GM12875 (cell line): ENCODE data around the gene WWOX.

Experiments
- H3K4me3 ChIP-seq: one replicate; pipeline ENCODE4 v1.5.1; 2011; ENCODE audit warnings: low read depth, low read length, control low read depth
- TF ChIP-seq, protein P1 (sequence below): IDR thresholded peaks from 2 replicates; pipeline ENCODE4 v1.5.1; 2011; ENCODE audit warnings: low read depth, mild to moderate bottlenecking, control low read depth, inconsistent platforms, low read length, moderate library complexity, borderline replicate concordance; ENCODE audit not compliant: insufficient read depth

Gene WWOX

DNA sequence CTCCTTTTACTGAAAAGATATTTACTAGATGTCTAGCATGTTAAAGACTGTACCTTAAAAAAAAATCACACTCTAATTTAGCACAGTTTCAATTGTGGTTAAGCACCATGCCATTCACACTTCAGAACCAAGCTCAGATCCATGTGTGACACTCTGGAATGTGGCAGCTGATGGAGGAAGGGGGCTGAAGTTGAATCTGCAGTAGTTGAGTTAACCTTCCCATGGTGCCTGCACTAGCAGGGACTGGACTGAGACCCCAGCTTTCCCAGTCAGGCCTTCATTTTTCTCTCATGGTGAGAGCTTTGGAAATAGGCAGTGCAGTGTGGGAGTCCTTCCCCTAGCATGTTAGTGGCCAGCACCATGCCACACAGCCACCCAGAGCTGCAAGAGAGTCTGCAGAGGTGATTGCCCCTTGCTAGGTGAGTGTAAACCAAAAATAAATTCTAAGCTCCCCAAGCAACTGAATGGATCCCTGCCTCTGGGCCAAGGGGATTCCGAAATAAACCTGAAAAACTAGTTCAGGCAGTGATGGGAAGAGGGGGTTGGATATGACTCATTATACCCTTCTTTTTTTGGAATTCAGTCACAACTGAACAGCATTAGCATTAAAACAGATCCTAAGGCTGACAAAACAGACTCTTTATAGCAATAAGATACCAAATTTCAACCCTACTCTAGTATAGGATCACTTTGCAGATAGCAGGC, 208.5 kb downstream of the WWOX start:
- TF ChIP-seq, protein P1, sequence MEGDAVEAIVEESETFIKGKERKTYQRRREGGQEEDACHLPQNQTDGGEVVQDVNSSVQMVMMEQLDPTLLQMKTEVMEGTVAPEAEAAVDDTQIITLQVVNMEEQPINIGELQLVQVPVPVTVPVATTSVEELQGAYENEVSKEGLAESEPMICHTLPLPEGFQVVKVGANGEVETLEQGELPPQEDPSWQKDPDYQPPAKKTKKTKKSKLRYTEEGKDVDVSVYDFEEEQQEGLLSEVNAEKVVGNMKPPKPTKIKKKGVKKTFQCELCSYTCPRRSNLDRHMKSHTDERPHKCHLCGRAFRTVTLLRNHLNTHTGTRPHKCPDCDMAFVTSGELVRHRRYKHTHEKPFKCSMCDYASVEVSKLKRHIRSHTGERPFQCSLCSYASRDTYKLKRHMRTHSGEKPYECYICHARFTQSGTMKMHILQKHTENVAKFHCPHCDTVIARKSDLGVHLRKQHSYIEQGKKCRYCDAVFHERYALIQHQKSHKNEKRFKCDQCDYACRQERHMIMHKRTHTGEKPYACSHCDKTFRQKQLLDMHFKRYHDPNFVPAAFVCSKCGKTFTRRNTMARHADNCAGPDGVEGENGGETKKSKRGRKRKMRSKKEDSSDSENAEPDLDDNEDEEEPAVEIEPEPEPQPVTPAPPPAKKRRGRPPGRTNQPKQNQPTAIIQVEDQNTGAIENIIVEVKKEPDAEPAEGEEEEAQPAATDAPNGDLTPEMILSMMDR, result no peak
- no peak overlapping the region for H3K4me3 ChIP-seq

DNA sequence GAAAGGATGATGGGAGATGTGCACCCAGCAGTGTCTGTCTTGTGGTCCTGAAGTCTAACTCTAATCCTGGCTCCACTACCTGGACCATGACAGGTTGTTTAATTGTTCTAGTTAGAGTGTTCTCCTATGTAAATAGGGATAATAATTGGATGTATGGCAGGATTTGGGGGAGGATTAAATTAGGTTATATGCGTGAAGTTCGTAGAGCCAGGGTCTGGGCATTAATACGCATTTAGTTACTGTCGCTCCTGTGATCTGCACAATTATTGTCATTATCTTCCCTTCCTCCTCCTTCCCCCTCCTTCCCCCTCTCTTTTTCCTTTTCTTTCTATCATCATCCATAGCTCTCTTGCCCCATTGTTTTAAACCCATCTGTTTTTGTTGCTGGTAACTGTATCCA, 210.3 kb downstream of the WWOX start:
- TF ChIP-seq, protein P1, result no peak
- no peak overlapping the region for H3K4me3 ChIP-seq

DNA sequence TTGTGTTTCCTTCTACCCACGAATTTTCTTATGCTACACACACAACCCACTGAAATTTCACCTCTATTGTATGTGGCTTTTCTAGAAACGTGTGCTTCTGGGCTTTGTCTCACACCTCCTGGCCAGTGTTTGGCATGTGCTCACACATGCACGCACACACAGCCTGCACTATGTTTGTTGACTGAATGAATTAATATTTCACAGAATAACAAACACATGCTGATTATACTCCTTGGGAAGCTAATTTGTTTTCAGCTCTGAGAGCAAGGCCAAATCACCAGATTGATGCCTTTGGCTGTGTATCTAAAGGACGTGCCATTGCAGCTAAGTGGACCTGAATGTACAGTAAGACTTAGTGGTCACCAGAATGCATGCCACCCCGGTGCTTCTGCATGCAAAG, 210.7 kb downstream of the WWOX start:
- H3K4me3 ChIP-seq, result no peak overlapping the region
- TF ChIP-seq, protein P1, result no peak

DNA sequence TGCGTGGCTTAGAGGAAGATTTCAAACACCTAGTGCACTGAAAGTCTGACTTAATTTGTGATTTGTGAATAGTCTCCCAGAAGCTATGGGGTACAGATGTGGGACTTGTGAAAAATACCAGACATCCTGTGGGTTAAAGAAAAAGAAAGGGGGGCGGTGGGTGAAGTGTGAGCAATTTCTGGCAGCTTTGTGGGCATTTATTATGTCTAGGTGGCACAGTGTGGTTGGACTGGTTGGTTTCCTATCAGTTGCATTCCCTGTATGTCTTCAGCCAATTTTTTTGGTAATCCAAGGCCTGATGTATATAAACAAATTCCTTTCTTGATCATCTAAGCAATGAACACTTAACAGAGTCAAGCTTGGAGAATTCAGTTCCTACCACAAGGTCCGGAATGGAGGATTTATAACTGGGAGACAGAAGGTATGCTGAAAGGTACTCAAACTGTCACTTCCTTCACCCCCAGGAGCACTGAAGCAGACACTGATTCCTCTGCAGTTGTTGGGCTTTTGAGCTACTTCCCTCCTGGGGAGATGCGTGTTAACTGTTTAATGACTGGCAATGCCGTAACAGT, 211.6 kb downstream of the WWOX start:
- no peak overlapping the region for H3K4me3 ChIP-seq
- TF ChIP-seq, protein P1, result no peak

DNA sequence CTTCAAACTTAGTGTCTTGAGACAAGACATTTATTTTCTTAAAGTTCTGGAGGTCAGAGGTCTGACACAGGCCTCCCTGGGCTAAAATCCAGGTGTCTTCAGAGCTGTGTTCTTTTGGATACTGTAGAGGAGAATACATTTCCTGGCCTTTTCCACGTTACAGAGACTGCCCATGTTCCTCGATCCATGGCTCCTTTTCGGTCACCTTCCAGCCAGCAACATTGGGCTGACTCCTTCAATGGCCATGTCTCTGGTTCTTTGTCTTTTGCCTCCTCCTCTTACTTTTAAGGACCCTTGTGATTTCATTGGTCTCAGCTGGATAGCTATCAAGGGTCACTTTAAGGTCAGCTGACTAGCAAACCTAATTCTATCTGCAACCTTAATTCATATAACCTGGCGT, 212.4 kb downstream of the WWOX start:
- TF ChIP-seq, protein P1, result no peak
- no peak overlapping the region for H3K4me3 ChIP-seq

DNA sequence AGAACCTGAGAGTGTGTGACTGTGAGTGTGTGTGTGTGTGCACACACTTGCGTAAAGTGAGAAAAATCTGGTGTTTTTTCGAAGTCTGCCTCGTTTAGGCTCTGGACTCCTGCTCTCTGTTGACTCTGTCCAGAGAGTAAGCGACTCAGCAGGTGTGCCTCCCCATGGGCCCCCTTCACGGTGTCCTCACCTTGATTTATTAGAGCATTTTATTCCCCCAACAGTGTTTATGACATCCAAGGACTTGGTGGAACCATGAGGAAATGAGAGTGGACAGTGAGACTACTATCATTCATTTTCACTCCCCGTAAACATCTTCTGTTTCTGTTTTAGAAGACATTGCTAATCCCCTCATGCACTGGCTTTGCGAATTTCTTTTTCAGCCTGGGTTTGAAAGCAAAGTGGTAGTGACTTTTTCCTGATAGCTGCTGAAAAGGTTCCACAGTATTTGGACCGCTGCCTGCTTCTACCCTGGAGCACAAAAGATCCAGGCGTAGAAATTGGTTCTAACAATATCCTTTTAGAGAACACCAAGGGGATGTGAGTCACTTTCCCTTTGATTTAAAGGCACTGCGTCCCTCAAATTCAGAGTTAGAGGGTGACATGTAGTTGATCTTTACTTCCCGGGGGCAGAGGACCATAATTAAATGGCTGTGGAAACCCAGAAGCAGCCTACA, 218.2 kb downstream of the WWOX start:
- TF ChIP-seq, protein P1, result no peak
- H3K4me3 ChIP-seq, result no peak overlapping the region
